IMR-90 (cell line): ENCODE measurements around the gene CHST1. TPM values are rescaled to one million over a fixed set of nuclear protein-coding genes. Genes with fewer than 3 reads are reported as not detected.

Experiments used
- ATAC-seq: fragments of 200-7000 bp; cut with Tn5 transposase; 2 replicates; pipeline ENCODE4 v1.9.1; 2020; ENCODE audit warnings: low read depth, mild to moderate bottlenecking, moderate library complexity
- BruUV-seq: library from RNA; stranded (reverse); fragments of 400-500 nt; replicated peaks from 2 replicates; lab custom pipeline; 2021; lab: Mats Ljungman, UMichigan
- CTCF ChIA-PET: fragments of 300-600 bp; formaldehyde crosslinking; extraction: SDS; loops from one replicate; lab custom pipeline; 2021; ENCODE audit warnings: antibody characterized with exemption; lab: Yijun Ruan, JAX
- POLR2A ChIA-PET: fragments of 300-600 bp; sonication (Branson Sonifier 250); formaldehyde crosslinking; loops from one replicate; lab custom pipeline; 2022; ENCODE audit warnings: antibody characterized with exemption; ENCODE audit not compliant: unreplicated experiment; lab: Charles Lee
- DNase-seq: peaks from one replicate; pipeline ENCODE4 v3.0.0; 2013
- H2AFZ ChIP-seq: replicated peaks from 2 replicates; pipeline ENCODE3; 2013; ENCODE audit warnings: low read length, mild to moderate bottlenecking; ENCODE audit not compliant: poor library complexity
- H2AK5ac ChIP-seq: 2 replicates; pipeline ENCODE4 v1.6.1; 2013; ENCODE audit warnings: low read depth, low read length, inconsistent platforms
- H2AK9ac ChIP-seq: replicated peaks from 2 replicates; pipeline ENCODE3; 2013; ENCODE audit warnings: mild to moderate bottlenecking, low read depth, low read length, moderate library complexity; ENCODE audit not compliant: poor library complexity
- H2BK120ac ChIP-seq: 2 replicates; pipeline ENCODE4 v1.6.1; 2013; ENCODE audit warnings: low read depth, low read length, inconsistent platforms
- H2BK15ac ChIP-seq: 3 replicates; pipeline ENCODE4 v1.6.1; 2013; ENCODE audit warnings: low read depth, low read length, inconsistent platforms
- H2BK20ac ChIP-seq: 2 replicates; pipeline ENCODE4 v1.6.1; 2013; ENCODE audit warnings: low read depth, mild to moderate bottlenecking, inconsistent platforms, low read length, moderate library complexity
- H2BK5ac ChIP-seq: 2 replicates; pipeline ENCODE4 v1.6.1; 2013; ENCODE audit warnings: mild to moderate bottlenecking, low read depth, low read length, inconsistent platforms; ENCODE audit not compliant: poor library complexity, severe bottlenecking
- H3K14ac ChIP-seq: replicated peaks from 2 replicates; pipeline ENCODE4 v1.6.1; 2013; ENCODE audit warnings: low read depth, low read length, inconsistent platforms
- H3K18ac ChIP-seq: 2 replicates; pipeline ENCODE4 v1.6.1; 2013; ENCODE audit warnings: low read depth, low read length, control low read depth
- H3K23ac ChIP-seq: 2 replicates; pipeline ENCODE4 v1.6.1; 2013; ENCODE audit warnings: low read depth, low read length, inconsistent platforms
- H3K27ac ChIP-seq: 2 replicates; pipeline ENCODE4 v1.5.1; 2013; ENCODE audit warnings: mild to moderate bottlenecking, control low read depth, low read length; ENCODE audit not compliant: insufficient read depth
- H3K27me3 ChIP-seq: 2 replicates; pipeline ENCODE4 v1.6.1; 2013; ENCODE audit warnings: low read length; ENCODE audit not compliant: control insufficient read depth, insufficient read depth
- H3K36me3 ChIP-seq: 2 replicates; pipeline ENCODE4 v1.6.1; 2013; ENCODE audit warnings: low read length, mixed read lengths; ENCODE audit not compliant: control insufficient read depth, insufficient read depth
- H3K4ac ChIP-seq: 2 replicates; pipeline ENCODE4 v1.6.1; 2013; ENCODE audit warnings: low read depth, low read length, inconsistent platforms
- H3K4me1 ChIP-seq: 2 replicates; pipeline ENCODE4 v1.6.1; 2013; ENCODE audit warnings: low read length, mixed read lengths; ENCODE audit not compliant: control insufficient read depth, insufficient read depth
- H3K4me2 ChIP-seq: 2 replicates; pipeline ENCODE4 v1.6.1; 2013; ENCODE audit warnings: low read depth, mild to moderate bottlenecking, control low read depth, low read length, moderate library complexity
- H3K4me3 ChIP-seq: 2 replicates; pipeline ENCODE4 v1.5.1; 2013; ENCODE audit warnings: low read depth, mild to moderate bottlenecking, control low read depth, low read length, moderate library complexity; ENCODE audit not compliant: insufficient read depth
- H3K56ac ChIP-seq: 2 replicates; pipeline ENCODE4 v1.6.1; 2013; ENCODE audit warnings: low read length, inconsistent platforms; ENCODE audit not compliant: insufficient read depth; ENCODE audit errors: extremely low read depth
- H3K79me1 ChIP-seq, 2 experiments: 2 replicates each; pipeline ENCODE4 v1.6.1; 2013; ENCODE audit warnings: low read length in 2 of 2, inconsistent platforms in 1 of 2, low read depth in 1 of 2
- H3K9ac ChIP-seq: 2 replicates; pipeline ENCODE4 v1.6.1; 2013; ENCODE audit warnings: low read depth, low read length, control low read depth
- H3K9me1 ChIP-seq: 2 replicates; pipeline ENCODE4 v1.6.1; 2013; ENCODE audit warnings: low read length, inconsistent platforms; ENCODE audit not compliant: insufficient read depth
- H3K9me3 ChIP-seq: 2 replicates; pipeline ENCODE4 v1.6.1; 2013; ENCODE audit warnings: low read length; ENCODE audit not compliant: control insufficient read depth, insufficient read depth
- H4K20me1 ChIP-seq: 2 replicates; pipeline ENCODE4 v1.6.1; 2013; ENCODE audit warnings: low read length, inconsistent platforms; ENCODE audit not compliant: insufficient read depth
- H4K5ac ChIP-seq: 2 replicates; pipeline ENCODE4 v1.6.1; 2013; ENCODE audit warnings: mild to moderate bottlenecking, low read depth, low read length, control low read depth
- H4K8ac ChIP-seq, 2 experiments: 2 replicates each; pipeline ENCODE4 v1.6.1; 2013; ENCODE audit warnings: low read depth in 2 of 2, low read length in 2 of 2, control low read depth in 1 of 2, inconsistent platforms in 1 of 2
- H4K91ac ChIP-seq: 2 replicates; pipeline ENCODE4 v1.6.1; 2013; ENCODE audit warnings: low read depth, low read length, inconsistent platforms; ENCODE audit not compliant: insufficient read depth
- BHLHE40 ChIP-seq: fragments of 150-350 bp; IDR thresholded peaks from 2 replicates; pipeline ENCODE4 v1.6.1; 2016; ENCODE audit warnings: mild to moderate bottlenecking, low read depth, low read length
- CEBPB ChIP-seq: IDR thresholded peaks from 2 replicates; pipeline ENCODE4 v1.6.1; 2012; ENCODE audit warnings: low read depth, low read length, improper control_type of control experiment
- CHD1 ChIP-seq: IDR thresholded peaks from 2 replicates; pipeline ENCODE4 v1.6.1; 2012; ENCODE audit warnings: low read depth, low read length, improper control_type of control experiment
- FOS ChIP-seq: fragments of 150-350 bp; IDR thresholded peaks from 2 replicates; pipeline ENCODE4 v1.6.1; 2016; ENCODE audit warnings: low read depth, low read length
- MAFK ChIP-seq: IDR thresholded peaks from 2 replicates; pipeline ENCODE4 v1.6.1; 2012; ENCODE audit warnings: low read depth, low read length, improper control_type of control experiment
- MAZ ChIP-seq: IDR thresholded peaks from 2 replicates; pipeline ENCODE4 v1.6.1; 2012; ENCODE audit warnings: low read depth, mild to moderate bottlenecking, low read length, improper control_type of control experiment, moderate library complexity, borderline replicate concordance
- MXI1 ChIP-seq: IDR thresholded peaks from 2 replicates; pipeline ENCODE4 v1.6.1; 2012; ENCODE audit warnings: low read depth, mild to moderate bottlenecking, low read length, moderate library complexity, borderline replicate concordance
- NFE2L2 ChIP-seq: fragments of 150-350 bp; IDR thresholded peaks from 2 replicates; pipeline ENCODE4 v1.6.1; 2016; ENCODE audit warnings: low read depth, mild to moderate bottlenecking, low read length
- POLR2A ChIP-seq: IDR thresholded peaks from 2 replicates; pipeline ENCODE4 v1.6.1; 2012; ENCODE audit warnings: mild to moderate bottlenecking, low read depth, low read length
- RAD21 ChIP-seq: IDR thresholded peaks from 2 replicates; pipeline ENCODE4 v1.6.1; 2012; ENCODE audit warnings: low read length, improper control_type of control experiment
- RCOR1 ChIP-seq: IDR thresholded peaks from 2 replicates; pipeline ENCODE4 v1.6.1; 2012; ENCODE audit warnings: mild to moderate bottlenecking, low read length, improper control_type of control experiment; ENCODE audit not compliant: insufficient replicate concordance
- RFX5 ChIP-seq: IDR thresholded peaks from 2 replicates; pipeline ENCODE4 v1.8.0; 2012; ENCODE audit warnings: low read depth, mild to moderate bottlenecking, low read length, moderate library complexity
- SMC3 ChIP-seq: fragments of 150-350 bp; IDR thresholded peaks from 2 replicates; pipeline ENCODE4 v1.6.1; 2016; ENCODE audit warnings: low read depth, mild to moderate bottlenecking, antibody characterized with exemption, low read length, moderate library complexity
- WGBS, 2 experiments: methylation state at CpG; one replicate each; pipeline versions ENCODE4 v1.1.5 to v1.1.7; 2013; ENCODE audit warnings: missing lambda C conversion rate in 2 of 2; ENCODE audit not compliant: insufficient read length in 1 of 2; ENCODE audit errors: extremely low coverage in 2 of 2; 5-methylcytosine and 5-hydroxymethylcytosine counted together
- dilution Hi-C: fragments of 300-500 bp; cut with HindIII; formaldehyde crosslinking; loops from one replicate; pipeline ENCODE4 v1.14.3; 2018; ENCODE audit warnings: low sequenced_read_pairs; ENCODE audit not compliant: unreplicated experiment
- in situ Hi-C: fragments of 300-500 bp; cut with MboI; formaldehyde crosslinking; loops from 3 replicates; pipeline ENCODE4 v1.14.3; 2019; ENCODE audit warnings: low sequenced_read_pairs, inconsistent platforms, mixed read lengths
- intact Hi-C: fragments of 100-400 bp; cut with micrococcal nuclease; formaldehyde crosslinking; loops from 2 replicates; pipeline ENCODE4 v1.10.0; 2022
- polyA plus RNA-seq, 3 experiments: library from polyadenylated mRNA; depleted of rRNA; stranded (reverse); fragments of >200 nt; gene quantifications; 2 replicates each; pipeline ENCODE4 v1.2.3, GENCODE V29; 2012; ENCODE audit warnings: low replicate concordance in 1 of 3
- total RNA-seq: library from RNA; depleted of rRNA; stranded (reverse); fragments of >200 nt; gene quantifications from 2 replicates; pipeline ENCODE4 v1.2.3, GENCODE V29; 2012
- TF ChIP-seq, protein P1 (sequence below): fragments of 150-350 bp; IDR thresholded peaks from 2 replicates; pipeline ENCODE4 v1.6.1; 2016; ENCODE audit warnings: low read depth, mild to moderate bottlenecking, low read length, moderate library complexity, borderline replicate concordance
- TF ChIP-seq, protein P2 (sequence below): conservative IDR thresholded peaks from 2 replicates; pipeline ENCODE4 v1.5.1; 2012; ENCODE audit warnings: mild to moderate bottlenecking, low read depth, low read length, improper control_type of control experiment

CHST1 gene
- total and polyA plus RNA-seq, 2 of the 4 experiments (the other 2 are of a cell fraction), result 0.21 TPM; not detected in 1

DNA sequence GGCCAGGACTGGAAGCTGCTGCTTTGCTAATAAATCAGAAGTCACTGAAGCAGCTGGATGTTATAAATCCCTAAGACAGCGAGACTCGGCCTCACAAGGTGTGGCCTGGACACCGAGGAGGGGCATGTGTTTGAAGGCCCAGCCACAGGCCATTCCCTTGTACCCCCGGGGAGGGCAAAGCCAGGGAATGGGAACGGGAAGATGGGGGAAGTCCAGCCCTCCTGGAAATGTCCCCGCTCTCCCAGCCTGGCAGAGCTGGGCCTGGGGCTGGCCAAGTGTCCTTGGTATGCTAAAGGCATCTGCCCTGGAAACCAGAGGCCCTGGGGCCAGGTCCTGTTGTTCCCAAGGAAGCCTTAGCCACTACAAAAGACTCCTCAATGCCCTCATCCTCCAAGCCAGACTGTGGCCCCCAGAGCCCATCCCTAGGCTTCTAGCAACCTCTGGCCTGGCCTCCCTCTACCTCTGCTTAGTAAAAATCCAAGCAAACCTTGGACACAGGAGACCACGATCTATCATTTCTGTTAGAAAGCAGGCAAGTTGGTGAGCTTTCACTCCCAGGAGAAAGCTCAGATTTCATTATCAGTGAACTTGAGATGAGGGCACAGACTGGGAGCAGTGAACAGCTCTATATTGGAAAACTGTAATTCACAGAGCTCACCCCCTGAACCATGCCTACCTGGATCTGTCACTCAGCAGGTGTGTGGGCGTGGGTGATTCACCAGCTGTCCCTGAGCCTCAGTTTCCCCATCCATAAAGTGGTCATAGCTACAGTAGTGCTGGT, 11.0 kb downstream of the CHST1 start:
- Histone ChIP-seq H3K56ac (no peak overlapping the region), H2BK20ac (no peak overlapping the region), H3K27me3 (peaks cover 1% of the 10 kb centered on the region; the same call in 1 of the 2 replicates), H4K91ac (no peak overlapping the region), H2AFZ (no peak overlapping the region), H3K79me1 (no peaks in the 10 kb centered on the region), H3K27ac (no peak overlapping the region), H2BK15ac (no peak overlapping the region), H4K5ac (no peak overlapping the region), H2AK9ac (no peak overlapping the region), H3K4me2 (no peak overlapping the region), H3K14ac (no peak overlapping the region), H4K20me1 (no peaks in the 10 kb centered on the region), H3K36me3 (no peaks in the 10 kb centered on the region), H3K9me1 (no peaks in the 10 kb centered on the region), H4K8ac (no peak overlapping the region), H3K18ac (no peak overlapping the region), H3K4ac (no peak overlapping the region), H2AK5ac (no peak overlapping the region), H2BK120ac (no peak overlapping the region), H3K9me3 (no peaks in the 10 kb centered on the region), H2BK5ac (no peak overlapping the region), H3K4me3 (no peak overlapping the region), H3K23ac (no peak overlapping the region), H3K9ac (no peak overlapping the region), H3K4me1 (no peaks in the 10 kb centered on the region)
- ChIA-PET CTCF (interaction anchor here (0.7 to 3.2 kb wide), 7 partner anchors 8 to 288 kb away, joined by 3 to 25 read pairs (median 4); no protein-coding TSS in a partner anchor), POLR2A (interaction anchor here (0.6 kb wide), 1 partner anchor 1510 kb away, joined by 3 read pairs; no protein-coding TSS in a partner anchor)
- intact Hi-C loops (loop anchor here (1.0 kb wide), 1 partner anchor 283 kb away; no protein-coding TSS in a partner anchor), in situ Hi-C loops (loop anchor here (5.0 kb wide), 1 partner anchor 282 kb away; no protein-coding TSS in a partner anchor), dilution Hi-C loops (no loop called here)
- BruUV-seq, result no TSS peak
- no peak for DNase-seq
- no peak for ATAC-seq
- WGBS, 2 experiments, result 19% methylated on average over 4 of the region's 8 CpGs; no CpG with 5 or more reads in 1 of the 2 experiments
- no peak for TF ChIP-seq CEBPB
- TF ChIP-seq BHLHE40, result no peak
- TF ChIP-seq, protein P1, sequence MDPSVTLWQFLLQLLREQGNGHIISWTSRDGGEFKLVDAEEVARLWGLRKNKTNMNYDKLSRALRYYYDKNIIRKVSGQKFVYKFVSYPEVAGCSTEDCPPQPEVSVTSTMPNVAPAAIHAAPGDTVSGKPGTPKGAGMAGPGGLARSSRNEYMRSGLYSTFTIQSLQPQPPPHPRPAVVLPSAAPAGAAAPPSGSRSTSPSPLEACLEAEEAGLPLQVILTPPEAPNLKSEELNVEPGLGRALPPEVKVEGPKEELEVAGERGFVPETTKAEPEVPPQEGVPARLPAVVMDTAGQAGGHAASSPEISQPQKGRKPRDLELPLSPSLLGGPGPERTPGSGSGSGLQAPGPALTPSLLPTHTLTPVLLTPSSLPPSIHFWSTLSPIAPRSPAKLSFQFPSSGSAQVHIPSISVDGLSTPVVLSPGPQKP, result no peak
- no peak for TF ChIP-seq POLR2A
- TF ChIP-seq RCOR1, result no peak
- TF ChIP-seq, protein P2, sequence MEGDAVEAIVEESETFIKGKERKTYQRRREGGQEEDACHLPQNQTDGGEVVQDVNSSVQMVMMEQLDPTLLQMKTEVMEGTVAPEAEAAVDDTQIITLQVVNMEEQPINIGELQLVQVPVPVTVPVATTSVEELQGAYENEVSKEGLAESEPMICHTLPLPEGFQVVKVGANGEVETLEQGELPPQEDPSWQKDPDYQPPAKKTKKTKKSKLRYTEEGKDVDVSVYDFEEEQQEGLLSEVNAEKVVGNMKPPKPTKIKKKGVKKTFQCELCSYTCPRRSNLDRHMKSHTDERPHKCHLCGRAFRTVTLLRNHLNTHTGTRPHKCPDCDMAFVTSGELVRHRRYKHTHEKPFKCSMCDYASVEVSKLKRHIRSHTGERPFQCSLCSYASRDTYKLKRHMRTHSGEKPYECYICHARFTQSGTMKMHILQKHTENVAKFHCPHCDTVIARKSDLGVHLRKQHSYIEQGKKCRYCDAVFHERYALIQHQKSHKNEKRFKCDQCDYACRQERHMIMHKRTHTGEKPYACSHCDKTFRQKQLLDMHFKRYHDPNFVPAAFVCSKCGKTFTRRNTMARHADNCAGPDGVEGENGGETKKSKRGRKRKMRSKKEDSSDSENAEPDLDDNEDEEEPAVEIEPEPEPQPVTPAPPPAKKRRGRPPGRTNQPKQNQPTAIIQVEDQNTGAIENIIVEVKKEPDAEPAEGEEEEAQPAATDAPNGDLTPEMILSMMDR, result no peak
- no peak for TF ChIP-seq FOS
- no peak for TF ChIP-seq MAFK
- TF ChIP-seq MXI1, result no peak
- no peak for TF ChIP-seq NFE2L2
- no peak for TF ChIP-seq RAD21
- TF ChIP-seq MAZ, result no peak
- TF ChIP-seq RFX5, result no peak
- TF ChIP-seq SMC3, result no peak
- no peak for TF ChIP-seq CHD1
